HepG2 (cell line): ENCODE results near the gene RCBTB2. TPM values are rescaled to one million over a fixed set of nuclear protein-coding genes. Genes with fewer than 3 reads are reported as not detected.

ENCODE experiments used
- ATAC-seq: fragments of 200-7000 bp; cut with Tn5 transposase; 3 replicates; pipeline ENCODE4 v1.9.1; 2020; ENCODE audit warnings: mild to moderate bottlenecking, moderate library complexity
- BruUV-seq: library from RNA; stranded (reverse); fragments of 400-500 nt; replicated peaks from 2 replicates; lab custom pipeline; 2021; lab: Mats Ljungman, UMichigan
- CTCF ChIA-PET: fragments of 300-600 bp; formaldehyde crosslinking; extraction: SDS; loops from one replicate; lab custom pipeline; 2021; ENCODE audit warnings: low total read pairs, inconsistent platforms, low intra/inter-chr PET ratio; lab: Yijun Ruan, JAX
- POLR2A ChIA-PET: fragments of 350-600 bp; sonication (Branson Sonifier 250); formaldehyde crosslinking; loops from one replicate; lab custom pipeline; 2020; ENCODE audit warnings: antibody characterized with exemption, inconsistent platforms; lab: Yijun Ruan, JAX
- DNase-seq: peaks from one replicate; pipeline ENCODE4 v3.0.0-alpha.2; 2015; ENCODE audit warnings: low spot score
- FAIRE-seq: peaks from 3 replicates; lab custom pipeline; 2011; peaks lifted over from hg19 to GRCh38; lab: Jason Lieb, UNC
- H2AFZ ChIP-seq: one replicate; pipeline ENCODE4 v1.6.1; 2011; ENCODE audit warnings: low read length, inconsistent platforms
- H3K27ac ChIP-seq: fragments of 300-600 bp; 3 replicates; pipeline ENCODE4 v1.8.0; 2011; ENCODE audit warnings: mixed run types, mild to moderate bottlenecking, mixed read lengths, low read length, inconsistent platforms; ENCODE audit not compliant: insufficient read depth; ENCODE audit errors: extremely low read length
- H3K27me3 ChIP-seq, 2 experiments: fragments of 200-600 bp in 1 of 2; 2 replicates in 1 of 2; 3 replicates in 1 of 2; pipeline versions ENCODE4 v1.6.0 to v1.8.0; 2011; ENCODE audit warnings: low read length in 2 of 2, mild to moderate bottlenecking in 2 of 2, moderate library complexity in 2 of 2, inconsistent platforms in 1 of 2; ENCODE audit not compliant: insufficient read depth in 2 of 2, control insufficient read depth in 1 of 2
- H3K36me3 ChIP-seq, 2 experiments: fragments of 200-600 bp in 1 of 2; replicated peaks in 1 of 2; 2 replicates in 1 of 2; 3 replicates in 1 of 2; pipeline versions ENCODE4 v1.5.1 to v1.8.0; 2011; ENCODE audit warnings: low read length in 2 of 2, inconsistent platforms in 1 of 2; ENCODE audit not compliant: insufficient read depth in 2 of 2, control insufficient read depth in 1 of 2
- H3K4me1 ChIP-seq: 2 replicates; pipeline ENCODE4 v1.5.1; 2012; ENCODE audit warnings: low read length, inconsistent platforms; ENCODE audit not compliant: insufficient read depth
- H3K4me2 ChIP-seq: 2 replicates; pipeline ENCODE4 v1.6.0; 2011; ENCODE audit warnings: low read depth, low read length, inconsistent platforms
- H3K4me3 ChIP-seq, 3 experiments: fragments of 200-600 bp in 1 of 3; sonication (generic), shearing (Covaris generic) in 1 of 3; replicated peaks in 1 of 3; 2 replicates each; pipeline ENCODE4 v1.5.1; 2011 to 2016; ENCODE audit warnings: low read length in 3 of 3, inconsistent platforms in 2 of 3, low read depth in 2 of 3, mild to moderate bottlenecking in 2 of 3, control low read depth in 1 of 3, mixed read lengths in 1 of 3; ENCODE audit not compliant: insufficient read depth in 1 of 3
- H3K79me2 ChIP-seq: one replicate; pipeline ENCODE4 v1.6.1; 2011; ENCODE audit warnings: low read length, inconsistent platforms; ENCODE audit not compliant: insufficient read depth
- H3K9ac ChIP-seq: 2 replicates; pipeline ENCODE4 v1.6.0; 2011; ENCODE audit warnings: mild to moderate bottlenecking, low read depth, low read length, inconsistent platforms; ENCODE audit not compliant: insufficient read depth
- H3K9me3 ChIP-seq: 2 replicates; pipeline ENCODE4 v1.5.1; 2012; ENCODE audit warnings: mild to moderate bottlenecking, low read length
- H4K20me1 ChIP-seq: 2 replicates; pipeline ENCODE4 v1.6.0; 2011; ENCODE audit warnings: inconsistent platforms, mild to moderate bottlenecking, low read length, moderate library complexity; ENCODE audit not compliant: insufficient read depth
- ARNT ChIP-seq: fragments of 450-650 bp; IDR thresholded peaks from 2 replicates; pipeline ENCODE4 v1.6.1; 2017
- FOSL2 ChIP-seq: sonication (generic); formaldehyde crosslinking; IDR thresholded peaks from 2 replicates; pipeline ENCODE4 v1.4.0; 2020; ENCODE audit warnings: missing genetic modification reagents
- ISL2 ChIP-seq: sonication (generic); formaldehyde crosslinking; IDR thresholded peaks from 2 replicates; pipeline ENCODE4 v1.5.0; 2020; ENCODE audit warnings: missing genetic modification reagents
- NFATC3 ChIP-seq: sonication (generic); formaldehyde crosslinking; IDR thresholded peaks from 2 replicates; pipeline ENCODE4 v1.5.1; 2020; ENCODE audit warnings: mild to moderate bottlenecking, missing genetic modification reagents
- PHF21A ChIP-seq: sonication (generic); formaldehyde crosslinking; IDR thresholded peaks from 2 replicates; pipeline ENCODE4 v1.5.0; 2020; ENCODE audit warnings: mild to moderate bottlenecking, missing genetic modification reagents
- SKI ChIP-seq: fragments of 450-650 bp; IDR thresholded peaks from one replicate; pipeline ENCODE4 v1.6.1; 2018; ENCODE audit warnings: mild to moderate bottlenecking; ENCODE audit not compliant: partially characterized antibody
- ZBTB25 ChIP-seq: IDR thresholded peaks from 2 replicates; pipeline ENCODE4 v1.6.1; 2018; ENCODE audit warnings: missing genetic modification reagents
- ZFX ChIP-seq: sonication (generic); formaldehyde crosslinking; IDR thresholded peaks from 2 replicates; pipeline ENCODE4 v1.4.0; 2020; ENCODE audit warnings: mild to moderate bottlenecking, low read depth, missing genetic modification reagents, moderate library complexity
- ZNF24 ChIP-seq: fragments of 450-650 bp; IDR thresholded peaks from 2 replicates; pipeline ENCODE4 v1.6.1; 2017; ENCODE audit warnings: antibody characterized with exemption, mild to moderate bottlenecking
- ZNF510 ChIP-seq: sonication (generic); formaldehyde crosslinking; IDR thresholded peaks from 2 replicates; pipeline ENCODE4 v1.4.0; 2020; ENCODE audit warnings: low read depth, mild to moderate bottlenecking, missing genetic modification reagents
- ZNF704 ChIP-seq: sonication (generic); formaldehyde crosslinking; IDR thresholded peaks from 2 replicates; pipeline ENCODE4 v1.8.1; 2023; ENCODE audit warnings: mild to moderate bottlenecking, inconsistent platforms, moderate library complexity, missing genetic modification reagents, borderline replicate concordance
- WGBS: methylation state at CpG from one replicate; pipeline ENCODE4 v1.1.6; 2017; ENCODE audit warnings: low lambda C conversion rate; 5-methylcytosine and 5-hydroxymethylcytosine counted together
- in situ Hi-C: cut with HindIII; loops from 2 replicates; pipeline ENCODE4 v1.10.0; 2017; ENCODE audit warnings: low pct_unique_long_range_greater_than_20kb; ENCODE audit not compliant: extremely low pct_ligation_motif_present
- intact Hi-C: fragments of 100-400 bp; cut with micrococcal nuclease; formaldehyde crosslinking; loops from one replicate; pipeline ENCODE4 v1.10.0; 2022; ENCODE audit not compliant: unreplicated experiment
- polyA plus RNA-seq, 8 experiments: library from polyadenylated mRNA; depleted of rRNA in 3 of 8; stranded (reverse) in 7 of 8; unstranded in 1 of 8; fragments of >200 nt; fragmentation: Illumina TruSeq in 4 of 8; extraction: Trizol in 4 of 8; gene quantifications; 2 replicates each; pipeline versions ENCODE4 v1.2.1 to v1.2.3, GENCODE V29; 2011 to 2016; ENCODE audit warnings: low read depth in 4 of 8, missing spikeins in 1 of 8, mixed read lengths in 1 of 8; ENCODE audit not compliant: insufficient read depth in 1 of 8
- total RNA-seq, 5 experiments: library from RNA; depleted of rRNA; stranded (reverse); fragments of >200 nt; fragmentation: Illumina TruSeq; extraction: Trizol; gene quantifications; 2 replicates each; pipeline ENCODE4 v1.2.3, GENCODE V29; 2016; ENCODE audit warnings: low read depth in 1 of 5

Gene RCBTB2
- total and polyA plus RNA-seq, 2 of the 13 experiments (the other 11 are each of a cell fraction or from before 2014, with no cell fraction given): 1.9 to 2.7 TPM

GRCh38 chr13:48501705-48502104 lies 31.2 kb downstream of the RCBTB2 start:
- FAIRE-seq: no peak
- no peak for DNase-seq
- ChIA-PET POLR2A (no interaction called here), CTCF (no interaction called here)
- Histone ChIP-seq H3K79me2 (no peaks in the 10 kb centered on the region), H2AFZ (no peak overlapping the region), H3K9me3 (no peaks in the 10 kb centered on the region), H4K20me1 (no peaks in the 10 kb centered on the region), H3K4me1 (0 out of 2 replicates have a peak, but pooled peaks cover 12% of the 10 kb centered on the region), H3K27me3 (no peaks in the 10 kb centered on the region; a peak in 1 of 5 replicates), H3K36me3 (no peaks in the 10 kb centered on the region), H3K4me3 (no peak overlapping the region), H3K4me2 (no peak overlapping the region), H3K27ac (no peak overlapping the region), H3K9ac (no peak overlapping the region)
- WGBS: 77% methylated on average over 2 of the region's 2 CpGs
- ATAC-seq: no peak
- TF ChIP-seq ZNF704 (CRISPR knock-in tag) (no peak), SKI (no peak), ARNT (no peak), PHF21A (CRISPR knock-in tag) (no peak), ZNF24 (no peak), ISL2 (CRISPR knock-in tag) (no peak), FOSL2 (CRISPR knock-in tag) (no peak), ZFX (CRISPR knock-in tag) (no peak), ZBTB25 (no peak), NFATC3 (no peak), ZNF510 (no peak)
- in situ Hi-C loops (no loop called here), intact Hi-C loops (no loop called here)
- no TSS peak for BruUV-seq
